ENCODE data around the gene PDLIM4.

- TF ChIP-seq RAD21 (IDR thresholded peaks at IDR 0.05; ENCODE audit: low read depth) (no peak), CREB1 (IDR thresholded peaks at IDR 0.05; ENCODE audit: low read depth) (no peak), FOXM1 (IDR thresholded peaks at IDR 0.05; ENCODE audit: borderline replicate concordance, low read depth) (no peak), TEAD4 (IDR thresholded peaks at IDR 0.05) (no peak), TAF1 (IDR thresholded peaks at IDR 0.05; ENCODE audit: low read depth) (no peak), MAX (IDR thresholded peaks at IDR 0.05) (no peak), REST (IDR thresholded peaks at IDR 0.05; ENCODE audit: low read depth) (no peak), EP300 (IDR thresholded peaks at IDR 0.05; ENCODE audit: borderline replicate concordance) (no peak), USF1 (IDR thresholded peaks at IDR 0.05) (no peak), CEBPB (IDR thresholded peaks at IDR 0.05) (no peak)
These were observed 22.3 kb downstream of the PDLIM4 start for GRCh38 chr5:132279801-132280200.
